HCT116 (cell line): Measurements from ENCODE around the gene UBQLN4. TPM values are rescaled to one million over a fixed set of nuclear protein-coding genes. Genes with fewer than 3 reads are reported as not detected.

ENCODE experiments used
- ATAC-seq: fragments of 200-7000 bp; cut with Tn5 transposase; 2 replicates; pipeline ENCODE4 v1.9.1; 2020; ENCODE audit warnings: mild to moderate bottlenecking, moderate library complexity
- BruUV-seq: library from RNA; stranded (reverse); fragments of 400-500 nt; replicated peaks from 2 replicates; lab custom pipeline; 2021; lab: Mats Ljungman, UMichigan
- CTCF ChIA-PET: fragments of 300-600 bp; sonication (Branson Sonifier 250); formaldehyde crosslinking; loops from one replicate; lab custom pipeline; 2021; ENCODE audit warnings: antibody characterized with exemption; lab: Charles Lee
- POLR2A ChIA-PET: fragments of 300-600, 350-600 bp; sonication (Branson Sonifier 250); formaldehyde crosslinking; loops from one replicate; lab custom pipeline; 2021; ENCODE audit warnings: antibody characterized with exemption; lab: Charles Lee
- RAD21 ChIA-PET, 2 experiments: fragments of 300-600 bp; sonication (Branson Sonifier 250); formaldehyde crosslinking; loops; one replicate each; lab custom pipeline; 2023; ENCODE audit warnings: low total read pairs in 2 of 2; ENCODE audit not compliant: uncharacterized antibody in 2 of 2, unreplicated experiment in 2 of 2, low non-redundant PET in 1 of 2; lab: Charles Lee
- DNase-seq: peaks from one replicate; pipeline ENCODE4 v3.0.0-alpha.2; 2010; ENCODE audit warnings: low read depth, low spot score
- H2AFZ ChIP-seq: fragments of 200-600 bp; shearing (Covaris generic), sonication (generic); 2 replicates; pipeline ENCODE4 v1.6.1; 2017; ENCODE audit warnings: low read depth, mixed run types, mixed read lengths, antibody characterized with exemption, low read length; ENCODE audit not compliant: poor library complexity, severe bottlenecking
- H3K27ac ChIP-seq: 2 replicates; pipeline ENCODE4 v1.5.1; 2012; ENCODE audit warnings: low read depth, low read length
- H3K27me3 ChIP-seq: fragments of 200-600 bp; sonication (generic); 2 replicates; pipeline ENCODE4 v1.6.1; 2016; ENCODE audit warnings: mixed run types, low read length, mixed read lengths; ENCODE audit not compliant: insufficient read depth
- H3K36me3 ChIP-seq, 2 experiments: fragments of 200-500 bp in 1 of 2; fragments of 200-600 bp in 1 of 2; sonication (Bioruptor generic) in 1 of 2; sonication (generic) in 1 of 2; 2 replicates each; pipeline versions ENCODE4 v1.5.1 to v1.6.1; 2014 to 2016; ENCODE audit warnings: low read length in 2 of 2, inconsistent platforms in 1 of 2, mixed read lengths in 1 of 2, mixed run types in 1 of 2; ENCODE audit not compliant: insufficient read depth in 2 of 2, control insufficient read depth in 1 of 2
- H3K4me1 ChIP-seq, 2 experiments: fragments of 200-600 bp in 1 of 2; sonication (generic) in 1 of 2; 2 replicates each; pipeline versions ENCODE4 v1.5.1 to v1.6.1; 2012 to 2017; ENCODE audit warnings: low read length in 2 of 2, inconsistent platforms in 1 of 2, mild to moderate bottlenecking in 1 of 2, mixed read lengths in 1 of 2, mixed run types in 1 of 2, moderate library complexity in 1 of 2; ENCODE audit not compliant: insufficient read depth in 2 of 2, control insufficient read depth in 1 of 2
- H3K4me2 ChIP-seq: fragments of 200-600 bp; sonication (generic); 2 replicates; pipeline ENCODE4 v1.6.1; 2017; ENCODE audit warnings: mixed run types, low read length, mixed read lengths
- H3K4me3 ChIP-seq, 2 experiments: fragments of 200-600 bp in 1 of 2; sonication (generic) in 1 of 2; replicated peaks in 1 of 2; 2 replicates each; pipeline ENCODE4 v1.5.1; 2011 to 2016; ENCODE audit warnings: low read length in 2 of 2, control low read depth in 1 of 2, low read depth in 1 of 2, mild to moderate bottlenecking in 1 of 2, mixed read lengths in 1 of 2, mixed run types in 1 of 2
- H3K79me2 ChIP-seq: fragments of 200-600 bp; sonication (generic); 2 replicates; pipeline ENCODE4 v1.6.1; 2017; ENCODE audit warnings: mild to moderate bottlenecking, mixed run types, low read length, moderate library complexity, mixed read lengths; ENCODE audit not compliant: insufficient read depth
- H3K9ac ChIP-seq: fragments of 200-600 bp; sonication (generic); 2 replicates; pipeline ENCODE4 v1.6.1; 2016; ENCODE audit warnings: low read length, mixed read lengths
- H3K9me2 ChIP-seq: fragments of 200-600 bp; sonication (generic), shearing (Covaris generic); 2 replicates; pipeline ENCODE4 v1.6.1; 2017; ENCODE audit warnings: mixed run types, mild to moderate bottlenecking, moderate library complexity; ENCODE audit not compliant: insufficient read depth
- H3K9me3 ChIP-seq, 2 experiments: fragments of 200-500 bp in 1 of 2; fragments of 200-600 bp in 1 of 2; sonication (Bioruptor generic) in 1 of 2; sonication (generic) in 1 of 2; 2 replicates each; pipeline ENCODE4 v1.6.1; 2014 to 2017; ENCODE audit warnings: low read length in 2 of 2, mixed read lengths in 2 of 2, inconsistent platforms in 1 of 2, low read depth in 1 of 2, mild to moderate bottlenecking in 1 of 2, mixed run types in 1 of 2, moderate library complexity in 1 of 2; ENCODE audit not compliant: control insufficient read depth in 1 of 2, insufficient read depth in 1 of 2
- H4K20me1 ChIP-seq: fragments of 200-600 bp; sonication (generic), shearing (Covaris generic); 2 replicates; pipeline ENCODE4 v1.6.1; 2017; ENCODE audit warnings: mixed run types, mild to moderate bottlenecking, moderate library complexity; ENCODE audit not compliant: insufficient read depth
- RAD21 ChIP-seq: IDR thresholded peaks from 2 replicates; pipeline ENCODE4 v1.6.1; 2012; ENCODE audit warnings: low read depth, mild to moderate bottlenecking
- intact Hi-C: fragments of 100-400 bp; cut with micrococcal nuclease; formaldehyde crosslinking; loops from 2 replicates; pipeline ENCODE4 v1.10.0; 2022
- total RNA-seq: library from RNA; stranded (reverse); gene quantifications from one replicate; pipeline ENCODE4 v1.2.1, GENCODE V29; 2021; ENCODE audit not compliant: unreplicated experiment
- TF ChIP-seq, protein P1 (sequence below): IDR thresholded peaks from 2 replicates; pipeline ENCODE4 v1.6.1; 2012
- TF ChIP-seq, protein P2 (sequence below), 3 experiments: fragments of 200-600 bp in 1 of 3; sonication (generic) in 1 of 3; IDR thresholded peaks in 2 of 3; conservative IDR thresholded peaks in 1 of 3; 2 replicates each; pipeline ENCODE4 v1.5.1; 2012 to 2017; ENCODE audit warnings: low read depth in 2 of 3, low read length in 2 of 3, antibody characterized with exemption in 1 of 3, borderline replicate concordance in 1 of 3, control low read depth in 1 of 3, mild to moderate bottlenecking in 1 of 3, mixed read lengths in 1 of 3, mixed run types in 1 of 3, moderate library complexity in 1 of 3; ENCODE audit not compliant: insufficient read depth in 1 of 3

Gene UBQLN4
- total RNA-seq, 1 experiment from 2014 or later, result 68.4 TPM

DNA sequence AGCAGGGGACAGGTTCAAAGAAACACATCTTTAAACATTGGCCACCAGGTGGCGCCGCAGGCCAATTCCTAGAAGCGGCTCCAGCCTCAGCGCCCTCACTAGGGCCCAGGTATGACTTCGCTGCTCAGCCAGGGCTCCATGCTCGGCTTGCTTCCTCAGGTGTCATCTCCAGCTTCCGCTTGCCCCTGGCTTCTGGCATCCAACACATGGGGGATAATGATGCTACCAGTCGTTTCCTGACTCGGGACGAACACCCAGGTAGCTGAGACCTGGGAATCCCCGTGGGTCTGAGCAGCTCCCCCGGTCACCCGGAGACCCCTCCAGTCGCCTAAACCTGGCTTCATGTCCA, 37.2 kb upstream of the UBQLN4 start:
- no peaks in the 10 kb centered on the region for H3K36me3 ChIP-seq
- peak overlapping the region; percentile 41; the same call in 1 of the 2 replicates for H3K4me2 ChIP-seq
- H3K4me1 ChIP-seq, result peaks cover 18 to 30% of the 10 kb centered on the region in 2 experiments
- no peaks in the 10 kb centered on the region for H3K27me3 ChIP-seq
- no peaks in the 10 kb centered on the region for H3K9me3 ChIP-seq
- no peaks in the 10 kb centered on the region for H3K9me2 ChIP-seq
- TF ChIP-seq, protein P1, sequence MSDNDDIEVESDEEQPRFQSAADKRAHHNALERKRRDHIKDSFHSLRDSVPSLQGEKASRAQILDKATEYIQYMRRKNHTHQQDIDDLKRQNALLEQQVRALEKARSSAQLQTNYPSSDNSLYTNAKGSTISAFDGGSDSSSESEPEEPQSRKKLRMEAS, result no peak
- TF ChIP-seq RAD21, result peak; percentile 97
- TF ChIP-seq, protein P2, sequence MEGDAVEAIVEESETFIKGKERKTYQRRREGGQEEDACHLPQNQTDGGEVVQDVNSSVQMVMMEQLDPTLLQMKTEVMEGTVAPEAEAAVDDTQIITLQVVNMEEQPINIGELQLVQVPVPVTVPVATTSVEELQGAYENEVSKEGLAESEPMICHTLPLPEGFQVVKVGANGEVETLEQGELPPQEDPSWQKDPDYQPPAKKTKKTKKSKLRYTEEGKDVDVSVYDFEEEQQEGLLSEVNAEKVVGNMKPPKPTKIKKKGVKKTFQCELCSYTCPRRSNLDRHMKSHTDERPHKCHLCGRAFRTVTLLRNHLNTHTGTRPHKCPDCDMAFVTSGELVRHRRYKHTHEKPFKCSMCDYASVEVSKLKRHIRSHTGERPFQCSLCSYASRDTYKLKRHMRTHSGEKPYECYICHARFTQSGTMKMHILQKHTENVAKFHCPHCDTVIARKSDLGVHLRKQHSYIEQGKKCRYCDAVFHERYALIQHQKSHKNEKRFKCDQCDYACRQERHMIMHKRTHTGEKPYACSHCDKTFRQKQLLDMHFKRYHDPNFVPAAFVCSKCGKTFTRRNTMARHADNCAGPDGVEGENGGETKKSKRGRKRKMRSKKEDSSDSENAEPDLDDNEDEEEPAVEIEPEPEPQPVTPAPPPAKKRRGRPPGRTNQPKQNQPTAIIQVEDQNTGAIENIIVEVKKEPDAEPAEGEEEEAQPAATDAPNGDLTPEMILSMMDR (IDR thresholded peaks at IDR 0.05 in 2 of 3, conservative IDR thresholded peaks at IDR 0.05 in 1 of 3; ENCODE audit: borderline replicate concordance in 1 of 3, insufficient read depth in 1 of 3, low read depth in 2 of 3, low read length in 2 of 3), result peak; percentile 61 to 96 (median 80)
- no peaks in the 10 kb centered on the region for H4K20me1 ChIP-seq
- DNase-seq, result peak; percentile 73
- intact Hi-C loops, result loop anchor here (1.0 to 2.0 kb wide), 4 partner anchors 39 to 270 kb away; no protein-coding TSS in a partner anchor
- RAD21 ChIA-PET, result interaction anchor here (0.6 to 1.5 kb wide), 4 partner anchors 39 to 269 kb away, joined by 3 to 11 read pairs (median 5); no protein-coding TSS in a partner anchor
- H2AFZ ChIP-seq, result no peak overlapping the region
- H3K79me2 ChIP-seq, result no peaks in the 10 kb centered on the region
- H3K27ac ChIP-seq, result peak overlapping the region; percentile 40; the same call in 1 of the 2 replicates
- BruUV-seq, result no TSS peak
- CTCF ChIA-PET, result interaction anchor here (0.9 to 4.7 kb wide), 10 partner anchors 12 to 229 kb away, joined by 3 to 27 read pairs (median 4); no protein-coding TSS in a partner anchor
- peak; percentile 95 for ATAC-seq
- H3K4me3 ChIP-seq, result no peak overlapping the region
- peak overlapping the region; percentile 37; the same call in 1 of the 2 replicates for H3K9ac ChIP-seq
- POLR2A ChIA-PET, result interaction anchor here (1.0 to 1.5 kb wide), 2 partner anchors 38 to 39 kb away, joined by 4 read pairs; no protein-coding TSS in a partner anchor
